Measurements from ENCODE around the gene DDX18.
"Not testable (repeated sequence)": the region's sequence is repeated elsewhere in the genome, so short reads cannot be mapped to it uniquely, and the experiment has no call there.

The DDX18 gene

DNA sequence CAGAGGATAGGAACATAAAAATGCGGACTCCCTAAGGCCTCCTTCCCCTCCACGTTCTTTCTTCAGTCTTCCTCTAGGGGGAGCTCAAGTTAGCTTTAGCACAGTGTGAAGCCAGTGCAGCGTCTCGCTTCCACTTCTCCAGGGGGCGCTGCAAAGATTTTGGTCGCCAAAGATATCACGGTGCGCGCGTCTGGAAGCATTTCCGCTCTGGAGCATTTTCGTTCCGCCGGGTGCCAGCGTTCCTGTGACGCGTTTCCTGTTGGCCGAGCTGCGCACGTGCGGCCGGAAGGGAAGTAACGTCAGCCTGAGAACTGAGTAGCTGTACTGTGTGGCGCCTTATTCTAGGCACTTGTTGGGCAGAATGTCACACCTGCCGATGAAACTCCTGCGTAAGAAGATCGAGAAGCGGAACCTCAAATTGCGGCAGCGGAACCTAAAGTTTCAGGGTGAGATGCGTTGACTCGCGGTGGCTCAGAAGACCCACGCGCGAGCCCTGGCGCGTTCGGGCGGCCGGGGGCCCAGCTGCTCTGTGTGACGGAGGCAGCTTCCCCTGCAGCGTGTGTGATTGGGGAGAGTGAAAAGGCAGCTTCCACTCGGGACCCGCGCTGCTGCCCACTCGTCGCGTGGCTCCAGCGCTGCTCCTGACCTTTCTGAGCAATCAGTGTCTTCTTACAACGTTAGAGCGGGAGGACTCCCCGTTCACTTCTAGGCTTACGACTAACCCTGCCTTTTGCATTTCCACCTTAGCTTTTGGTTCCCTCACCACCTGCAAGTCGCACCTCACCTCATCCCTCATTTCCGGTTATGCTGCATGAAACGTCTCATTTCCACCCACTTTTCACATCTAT is at the start of gene DDX18:
Gene DDX18, plus strand, starts transcription at position 275 of the 848 bp plus-strand sequence. Its CDS starts 87 bp downstream, at position 362.
- peak within 1 kb of the TSS; percentile 98 for H3K27ac Mint-ChIP-seq
- ATAC-seq (replicated peaks) (peak; percentile 95), DNase-seq (peak; percentile 98)
- no peaks in the 10 kb centered on the region for H3K27me3 Mint-ChIP-seq
- H3K4me3 Mint-ChIP-seq: peak within 1 kb of the TSS; percentile 90 to 93
- peaks cover 20 to 27% of the 10 kb centered on the region in 2 donors for H3K4me1 Mint-ChIP-seq
- peaks cover 20 to 34% of the 10 kb centered on the region in 2 donors for H3K36me3 Mint-ChIP-seq
- no peaks in the 10 kb centered on the region for H3K9me3 Mint-ChIP-seq

DNA sequence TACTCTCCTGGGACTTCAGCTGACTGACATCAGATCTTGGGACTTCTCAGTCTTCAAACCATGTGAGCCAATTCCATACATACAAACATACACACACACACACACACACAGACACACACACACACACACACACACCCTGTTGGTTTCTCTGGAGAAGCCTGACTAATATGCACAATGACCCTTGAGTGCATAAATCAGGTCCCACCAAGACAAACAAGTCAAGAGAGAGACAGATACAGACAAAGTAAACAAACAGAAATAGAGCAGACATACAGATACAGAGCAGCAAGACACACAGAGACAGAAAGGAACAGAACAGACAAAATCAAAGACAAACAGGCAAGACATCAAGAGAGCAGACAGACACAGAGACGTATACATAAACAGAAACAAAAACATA is 43.8 kb upstream of the DDX18 start:
- Mint-ChIP-seq H3K36me3 (no peaks in the 10 kb centered on the region), H3K27ac (no peak overlapping the region), H3K27me3 (peaks cover 20 to 22% of the 10 kb centered on the region in 2 donors), H3K9me3 (peaks cover 0 to 1% of the 10 kb centered on the region in 2 donors), H3K4me3 (no peak overlapping the region), H3K4me1 (no peaks in the 10 kb centered on the region)
- DNase-seq (no peak), ATAC-seq (replicated peaks) (no peak)

DNA sequence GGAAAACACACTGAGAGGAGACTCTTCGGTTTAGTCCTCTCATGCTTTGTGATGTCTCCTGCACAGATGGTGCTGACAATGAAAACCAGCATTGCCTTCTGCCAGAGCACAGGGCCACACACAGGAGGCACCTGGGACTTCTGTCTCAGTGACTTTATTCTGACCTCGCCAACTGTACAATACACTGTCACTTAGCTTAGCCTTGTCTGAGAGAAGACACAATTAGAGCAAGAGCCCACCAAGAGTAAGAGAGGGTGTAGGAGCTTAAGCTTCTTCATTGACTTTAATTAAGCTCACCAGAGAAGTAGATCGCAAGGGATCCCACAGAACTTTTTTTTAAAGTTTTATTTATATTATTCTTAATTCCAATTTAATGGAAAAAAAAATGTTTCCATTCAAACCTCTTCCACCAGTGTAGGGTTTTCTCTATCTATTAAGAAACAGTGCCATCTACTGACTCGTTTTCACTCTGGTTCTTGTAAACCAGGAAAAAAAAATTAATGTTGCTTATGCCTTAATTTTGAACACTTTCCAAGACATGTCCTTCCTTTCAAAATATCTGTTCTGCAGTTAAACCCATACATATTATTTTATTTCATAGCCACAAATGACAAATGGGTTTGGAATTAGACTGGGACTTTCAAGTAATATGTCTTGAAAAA is 42.4 kb upstream of the DDX18 start:
- ATAC-seq (replicated peaks): no peak
- DNase-seq: no peak
- Mint-ChIP-seq H3K27me3 (peaks cover 20 to 22% of the 10 kb centered on the region in 2 donors), H3K4me1 (no peaks in the 10 kb centered on the region), H3K27ac (no peak overlapping the region), H3K36me3 (no peaks in the 10 kb centered on the region), H3K9me3 (peaks cover 0 to 1% of the 10 kb centered on the region in 2 donors), H3K4me3 (no peak overlapping the region)

DNA sequence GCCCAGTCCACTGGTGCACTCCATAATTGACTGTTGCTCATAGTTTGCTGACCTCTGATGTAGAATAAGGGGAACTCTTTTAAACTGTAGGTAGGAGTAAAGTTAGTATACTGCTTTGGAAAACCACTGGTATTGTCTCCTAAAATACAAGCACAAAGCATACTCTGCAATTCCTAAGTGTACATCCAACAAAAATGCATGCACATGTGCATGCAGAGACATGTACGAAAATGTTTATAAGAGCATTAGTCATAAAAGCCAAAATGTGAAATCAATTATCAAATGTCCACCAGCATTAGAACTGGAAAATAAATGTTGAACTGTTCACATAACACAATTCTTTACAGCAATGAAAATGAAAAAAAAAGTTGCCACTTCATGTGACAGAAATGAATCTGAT is 39.8 kb upstream of the DDX18 start:
- ATAC-seq (replicated peaks) (no peak), DNase-seq (no peak)
- Mint-ChIP-seq H3K27me3 (peaks cover 7 to 20% of the 10 kb centered on the region in 2 donors), H3K4me3 (no peak overlapping the region), H3K36me3 (no peaks in the 10 kb centered on the region), H3K27ac (no peak overlapping the region), H3K4me1 (no peaks in the 10 kb centered on the region), H3K9me3 (peaks cover 0 to 4% of the 10 kb centered on the region in 2 donors)

DNA sequence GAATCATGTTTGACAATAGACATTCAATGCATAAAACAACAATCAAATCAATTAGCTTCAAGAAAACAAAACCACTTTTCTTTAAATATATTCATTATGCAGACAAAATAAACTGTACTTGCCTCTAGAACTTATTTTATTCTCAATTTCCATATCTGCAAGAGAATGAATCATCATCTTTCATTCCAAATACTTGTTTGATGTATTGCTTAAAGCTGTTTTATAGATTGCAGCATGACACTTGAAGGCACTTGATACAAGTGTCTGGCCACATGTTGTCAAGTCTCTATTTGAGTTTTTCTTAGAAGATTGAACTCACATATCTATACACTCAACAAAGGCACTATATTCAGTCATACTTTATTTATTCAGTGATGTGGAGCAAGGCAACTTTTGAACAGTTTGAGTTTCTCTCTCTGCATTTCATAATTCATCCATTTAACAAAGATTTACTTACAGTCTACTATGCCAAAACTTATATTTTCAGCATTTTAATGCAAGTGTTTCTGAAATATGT is 38.7 kb upstream of the DDX18 start:
- H3K4me3 Mint-ChIP-seq: no peak overlapping the region
- H3K27ac Mint-ChIP-seq: no peak overlapping the region
- no peak for DNase-seq
- ATAC-seq (replicated peaks): no peak
- H3K27me3 Mint-ChIP-seq: peaks cover 6 to 16% of the 10 kb centered on the region in 2 donors
- peaks cover 0 to 4% of the 10 kb centered on the region in 2 donors for H3K9me3 Mint-ChIP-seq
- H3K4me1 Mint-ChIP-seq: no peaks in the 10 kb centered on the region
- no peaks in the 10 kb centered on the region for H3K36me3 Mint-ChIP-seq

DNA sequence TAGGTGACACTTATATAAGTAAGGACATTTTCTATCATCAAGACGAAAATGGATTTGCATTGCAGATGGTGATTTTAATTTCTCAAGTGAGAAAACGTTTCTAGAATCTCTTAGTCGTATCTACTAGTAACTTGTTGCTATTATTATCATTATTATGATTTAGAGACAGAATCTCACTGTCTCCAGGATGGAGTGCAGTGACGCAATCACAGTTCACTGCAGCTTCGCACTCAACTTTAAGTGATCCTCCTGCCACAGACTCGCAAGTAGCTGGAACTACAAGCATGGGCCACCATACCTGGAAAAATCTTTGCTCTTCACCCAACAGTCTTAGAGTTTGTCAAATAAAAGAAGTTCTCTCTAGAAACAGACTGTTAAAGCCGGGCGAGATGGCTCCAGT is 37.6 kb upstream of the DDX18 start:
- H3K9me3 Mint-ChIP-seq: peaks cover 0 to 4% of the 10 kb centered on the region in 2 donors
- no peaks in the 10 kb centered on the region for H3K4me1 Mint-ChIP-seq
- H3K27ac Mint-ChIP-seq: no peak overlapping the region
- peaks cover 7 to 12% of the 10 kb centered on the region in 2 donors for H3K27me3 Mint-ChIP-seq
- ATAC-seq (replicated peaks): no peak
- DNase-seq: no peak
- no peak overlapping the region for H3K4me3 Mint-ChIP-seq
- H3K36me3 Mint-ChIP-seq: no peaks in the 10 kb centered on the region

DNA sequence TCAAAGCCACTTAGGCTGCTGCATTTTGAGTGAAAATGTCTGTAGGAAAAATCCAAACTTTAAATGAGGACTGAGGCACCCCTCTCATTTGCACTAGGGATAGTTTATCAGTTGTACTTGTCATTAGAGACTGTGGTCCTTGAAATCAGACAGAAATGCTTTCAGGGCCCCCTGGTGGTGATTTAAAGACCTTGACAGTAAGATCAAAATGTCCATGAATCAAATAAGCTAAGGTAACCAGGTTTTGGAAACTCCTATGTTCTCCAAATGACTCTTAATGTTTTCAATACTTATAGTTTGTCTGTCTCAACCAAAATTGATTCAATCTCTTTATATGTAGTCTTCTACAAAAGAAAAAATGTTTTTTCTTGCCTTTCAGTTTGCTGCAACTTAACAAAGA is 28.8 kb upstream of the DDX18 start:
- H3K27ac Mint-ChIP-seq: no peak overlapping the region
- ATAC-seq (replicated peaks) (peak; percentile 51 to 71), DNase-seq (no peak)
- H3K9me3 Mint-ChIP-seq: peaks cover 8 to 12% of the 10 kb centered on the region in 2 donors
- peaks cover 0 to 5% of the 10 kb centered on the region in 2 donors for H3K36me3 Mint-ChIP-seq
- no peaks in the 10 kb centered on the region for H3K4me1 Mint-ChIP-seq
- H3K27me3 Mint-ChIP-seq: peaks cover 12 to 18% of the 10 kb centered on the region in 2 donors
- no peak overlapping the region for H3K4me3 Mint-ChIP-seq

DNA sequence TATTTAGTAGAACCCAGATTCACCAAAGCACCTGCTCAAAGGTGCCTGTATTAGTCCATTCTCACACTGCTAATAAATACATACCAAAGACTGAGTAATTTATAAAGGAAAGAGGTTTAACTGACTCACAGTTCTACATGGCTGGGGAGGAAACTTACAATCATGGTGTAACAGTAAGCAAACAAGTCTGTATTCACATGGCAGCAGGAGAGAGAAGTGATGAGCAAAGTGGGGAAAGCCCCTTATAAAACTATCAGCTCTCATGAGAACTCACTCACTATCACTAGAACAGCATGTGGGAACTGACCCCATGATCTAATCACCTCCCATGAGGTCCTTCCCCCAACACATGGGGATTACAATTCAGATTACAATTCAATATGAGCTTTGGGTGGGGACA is 28.0 kb upstream of the DDX18 start:
- no peak for ATAC-seq (replicated peaks)
- H3K27ac Mint-ChIP-seq: no peak overlapping the region
- H3K27me3 Mint-ChIP-seq: peaks cover 8 to 21% of the 10 kb centered on the region in 2 donors
- peaks cover 0 to 5% of the 10 kb centered on the region in 2 donors for H3K36me3 Mint-ChIP-seq
- H3K4me1 Mint-ChIP-seq: no peaks in the 10 kb centered on the region
- H3K9me3 Mint-ChIP-seq: peaks cover 8 to 12% of the 10 kb centered on the region in 2 donors
- H3K4me3 Mint-ChIP-seq: no peak overlapping the region
- DNase-seq: no peak

DNA sequence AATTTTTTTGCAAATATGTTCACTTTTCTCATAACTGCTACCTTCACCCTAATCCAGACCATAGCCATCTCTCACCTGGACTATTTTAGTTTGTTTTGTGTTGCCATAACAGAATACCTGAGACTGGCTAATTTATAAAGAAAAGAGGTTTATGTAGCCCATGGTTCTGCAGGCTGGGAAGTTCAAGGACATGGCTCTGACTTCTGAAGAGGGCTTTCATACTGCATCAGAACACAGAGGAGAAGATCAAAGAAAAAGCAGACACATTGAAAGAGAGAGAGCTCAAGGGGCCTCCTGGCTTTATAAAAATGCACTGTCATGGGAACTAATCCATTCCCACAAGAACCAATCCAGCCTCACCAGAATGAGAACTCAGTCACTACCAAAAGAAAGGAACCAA is 25.0 kb upstream of the DDX18 start:
- H3K4me3 Mint-ChIP-seq: no peak overlapping the region
- no peak for ATAC-seq (replicated peaks)
- H3K36me3 Mint-ChIP-seq: peaks cover 0 to 5% of the 10 kb centered on the region in 2 donors
- DNase-seq: no peak
- H3K27ac Mint-ChIP-seq: no peak overlapping the region
- H3K9me3 Mint-ChIP-seq: peaks cover 8 to 10% of the 10 kb centered on the region in 2 donors
- peaks cover 16 to 45% of the 10 kb centered on the region in 2 donors for H3K27me3 Mint-ChIP-seq
- H3K4me1 Mint-ChIP-seq: no peaks in the 10 kb centered on the region

DNA sequence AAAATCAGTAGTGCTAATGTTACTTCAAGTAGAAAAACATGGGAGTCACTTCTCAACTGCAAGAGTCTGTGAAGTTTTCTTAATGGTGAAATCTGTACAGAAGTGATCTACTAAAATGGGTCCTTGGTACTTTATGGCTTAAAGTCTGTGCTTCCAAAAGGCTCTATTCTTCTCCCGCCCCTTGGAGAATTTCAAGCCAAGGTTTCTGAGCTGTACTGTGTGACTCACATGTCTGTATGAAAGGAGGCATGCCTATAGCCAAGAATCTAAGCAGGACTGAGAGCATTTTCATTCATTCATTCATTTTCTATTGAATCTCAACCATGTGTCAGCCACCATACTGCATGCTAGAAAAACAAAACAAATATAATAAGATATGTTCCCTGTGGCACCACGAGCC is 19.8 kb upstream of the DDX18 start:
- Mint-ChIP-seq H3K9me3 (peaks cover 6 to 8% of the 10 kb centered on the region in 2 donors), H3K36me3 (peaks cover 0 to 5% of the 10 kb centered on the region in 2 donors), H3K27me3 (peaks cover 18 to 60% of the 10 kb centered on the region in 2 donors), H3K4me3 (no peak overlapping the region), H3K4me1 (no peaks in the 10 kb centered on the region), H3K27ac (no peak overlapping the region)
- DNase-seq (no peak), ATAC-seq (replicated peaks) (no peak)

DNA sequence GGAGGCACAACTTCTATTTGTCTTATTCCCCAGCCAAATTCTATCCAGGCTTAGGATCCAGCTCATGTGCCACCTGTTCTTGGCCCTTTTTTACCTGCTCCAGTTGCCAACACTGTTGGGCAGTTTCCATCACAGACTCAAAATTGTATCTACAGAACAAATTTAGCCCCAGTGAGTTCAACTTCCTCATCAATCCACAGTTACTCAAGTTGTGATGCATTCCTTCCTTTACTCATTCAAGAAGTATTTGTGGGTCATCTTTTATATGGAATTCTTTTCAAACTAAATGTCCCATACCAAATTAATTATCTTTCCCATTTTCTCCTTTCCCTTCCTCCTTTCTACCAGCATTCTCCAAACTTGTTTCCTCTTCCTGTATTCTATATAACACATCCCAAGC is 12.7 kb upstream of the DDX18 start:
- peaks cover 34 to 36% of the 10 kb centered on the region in 2 donors for H3K27me3 Mint-ChIP-seq
- ATAC-seq (replicated peaks): no peak
- H3K27ac Mint-ChIP-seq: no peak overlapping the region
- H3K9me3 Mint-ChIP-seq: no peaks in the 10 kb centered on the region
- no peaks in the 10 kb centered on the region for H3K36me3 Mint-ChIP-seq
- peaks cover 4 to 7% of the 10 kb centered on the region in 2 donors for H3K4me1 Mint-ChIP-seq
- H3K4me3 Mint-ChIP-seq: no peak overlapping the region
- DNase-seq: no peak

DNA sequence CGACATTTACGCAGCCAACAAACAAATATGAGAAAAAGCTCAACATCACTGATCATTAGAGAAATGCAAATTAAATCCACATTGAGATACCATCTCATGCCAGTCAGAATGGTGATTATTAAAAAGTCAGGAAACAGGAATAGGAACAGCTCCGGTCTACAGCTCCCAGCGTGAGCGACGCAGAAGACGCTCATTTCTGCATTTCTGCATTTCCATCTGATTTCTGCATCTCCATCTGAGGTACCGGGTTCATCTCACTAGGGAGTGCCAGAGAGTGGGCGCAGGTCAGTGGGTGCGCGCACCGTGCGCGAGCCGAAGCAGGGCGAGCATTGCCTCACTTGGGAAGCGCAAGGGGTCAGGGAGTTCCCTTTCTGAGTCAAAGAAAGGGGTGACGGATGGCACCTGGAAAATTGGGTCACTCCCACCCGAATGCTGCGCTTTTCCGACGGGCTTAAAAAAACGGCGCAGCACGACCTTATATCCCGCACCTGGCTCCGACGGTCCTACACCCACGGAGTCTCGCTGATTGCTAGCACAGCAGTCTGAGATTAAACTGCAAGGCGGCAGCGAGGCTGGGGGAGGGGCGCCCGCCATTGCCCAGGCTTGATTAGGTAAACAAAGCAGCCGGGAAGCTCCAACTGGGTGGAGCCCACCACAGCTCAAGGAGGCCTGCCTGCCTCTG is 10.7 kb upstream of the DDX18 start:
- H3K9me3 Mint-ChIP-seq; ATAC-seq (replicated peaks); H3K36me3 Mint-ChIP-seq; H3K27ac Mint-ChIP-seq; H3K4me1 Mint-ChIP-seq; DNase-seq: not testable (repeated sequence)
- Mint-ChIP-seq H3K27me3 (peaks cover 33 to 34% of the 10 kb centered on the region in 2 donors), H3K4me3 (peak overlapping the region; percentile 67 to 69)

DNA sequence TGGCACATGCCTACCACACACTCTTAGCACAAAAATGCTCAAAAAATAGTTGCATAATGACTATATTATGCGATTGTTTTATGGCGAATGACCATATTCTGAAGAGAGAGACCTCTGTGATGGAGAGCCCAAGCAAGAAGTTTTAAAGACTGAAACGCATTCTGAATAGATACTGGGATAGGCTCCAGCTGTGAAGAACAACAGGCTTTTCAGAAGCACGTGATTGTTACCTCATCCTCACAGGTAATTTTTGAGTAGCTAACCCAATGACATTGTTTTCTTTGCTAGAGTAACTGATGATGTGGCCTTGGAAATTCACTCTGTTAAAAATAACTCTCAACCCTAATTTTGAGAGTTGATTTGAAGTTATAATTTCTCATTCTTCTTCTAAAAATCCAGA is 2.0 kb upstream of the DDX18 start:
- peaks cover 5 to 6% of the 10 kb centered on the region in 2 donors for H3K4me1 Mint-ChIP-seq
- DNase-seq: no peak
- H3K4me3 Mint-ChIP-seq: no peak overlapping the region
- H3K27me3 Mint-ChIP-seq: no peaks in the 10 kb centered on the region
- no peak overlapping the region for H3K27ac Mint-ChIP-seq
- H3K36me3 Mint-ChIP-seq: peaks cover 7 to 12% of the 10 kb centered on the region in 2 donors
- no peaks in the 10 kb centered on the region for H3K9me3 Mint-ChIP-seq
- ATAC-seq (replicated peaks): no peak

DNA sequence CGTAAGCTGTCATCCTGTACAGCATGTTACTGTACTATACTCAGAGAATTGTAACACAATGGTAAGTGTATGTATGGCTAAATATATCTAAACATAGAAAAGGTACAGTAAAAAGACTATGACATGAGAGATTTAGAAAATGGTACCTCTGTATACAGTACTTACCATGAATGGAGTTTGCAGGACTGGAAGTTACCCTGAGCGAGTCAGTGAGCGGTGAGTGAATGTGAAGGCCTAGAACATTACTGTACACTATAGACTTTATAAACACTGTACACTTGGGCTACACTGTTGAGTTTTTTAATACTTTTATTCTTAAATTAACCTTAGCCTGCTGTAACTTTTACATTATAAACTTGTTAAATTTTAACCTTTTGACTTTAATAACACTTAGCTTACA is 1.5 kb downstream of the DDX18 start:
- no peaks in the 10 kb centered on the region for H3K27me3 Mint-ChIP-seq
- peaks cover 27 to 34% of the 10 kb centered on the region in 2 donors for H3K4me1 Mint-ChIP-seq
- ATAC-seq (replicated peaks) (no peak), DNase-seq (no peak)
- H3K9me3 Mint-ChIP-seq: no peaks in the 10 kb centered on the region
- H3K27ac Mint-ChIP-seq: peak overlapping the region; percentile 98
- peak overlapping the region; percentile 90 to 93 for H3K4me3 Mint-ChIP-seq
- peaks cover 28 to 41% of the 10 kb centered on the region in 2 donors for H3K36me3 Mint-ChIP-seq
